WTC11 (cell line): ENCODE data around the gene HTR3A. TPM values are rescaled to one million over a fixed set of nuclear protein-coding genes. Genes with fewer than 3 reads are reported as not detected.

ENCODE experiments used
- ATAC-seq: fragments of 200-7000 bp; cut with Tn5 transposase; 2 replicates; pipeline ENCODE4 v1.10.0; 2021; ENCODE audit warnings: mild to moderate bottlenecking, moderate library complexity
- CTCF ChIA-PET: fragments of 300-600 bp; sonication (Branson Sonifier 250); formaldehyde crosslinking; loops from one replicate; lab custom pipeline; 2021; ENCODE audit warnings: antibody characterized with exemption; lab: Charles Lee
- POLR2A ChIA-PET: fragments of 350-600 bp; sonication (Branson Sonifier 250); formaldehyde crosslinking; loops from one replicate; lab custom pipeline; 2021; ENCODE audit warnings: antibody characterized with exemption; lab: Charles Lee
- DNase-seq: peaks from one replicate; pipeline ENCODE4 v3.0.0; 2021; ENCODE audit warnings: low spot score
- H3K27ac Mint-ChIP-seq: 2 replicates; pipeline ENCODE4 v1.8.0; 2021; ENCODE audit warnings: mixed read lengths
- H3K27me3 Mint-ChIP-seq: 2 replicates; pipeline ENCODE4 v1.8.0; 2021; ENCODE audit warnings: low read depth, mild to moderate bottlenecking, moderate library complexity, mixed read lengths
- H3K36me3 Mint-ChIP-seq: 2 replicates; pipeline ENCODE4 v1.8.0; 2021; ENCODE audit warnings: mixed read lengths
- H3K4me1 Mint-ChIP-seq: 2 replicates; pipeline ENCODE4 v1.8.0; 2022; ENCODE audit warnings: mixed read lengths
- H3K4me3 Mint-ChIP-seq: 2 replicates; pipeline ENCODE4 v1.8.0; 2021; ENCODE audit warnings: mild to moderate bottlenecking, moderate library complexity, mixed read lengths
- H3K9me3 Mint-ChIP-seq: 2 replicates; pipeline ENCODE4 v1.8.0; 2021; ENCODE audit warnings: mixed read lengths
- CREM ChIP-seq: sonication (generic); formaldehyde crosslinking; IDR thresholded peaks from 2 replicates; pipeline ENCODE4 v1.8.1; 2022; ENCODE audit warnings: mild to moderate bottlenecking, missing genetic modification reagents, moderate library complexity
- CTCF ChIP-seq: fragments of 200-600 bp; IDR thresholded peaks from 2 replicates; pipeline ENCODE4 v1.8.0; 2022; ENCODE audit warnings: antibody characterized with exemption
- E2F4 ChIP-seq: sonication (generic); formaldehyde crosslinking; IDR thresholded peaks from 2 replicates; pipeline ENCODE4 v1.8.1; 2022; ENCODE audit warnings: low read depth, mild to moderate bottlenecking, moderate library complexity, missing genetic modification reagents, borderline replicate concordance
- E2F5 ChIP-seq: sonication (generic); formaldehyde crosslinking; IDR thresholded peaks from 2 replicates; pipeline ENCODE4 v1.8.1; 2022; ENCODE audit warnings: mild to moderate bottlenecking, moderate library complexity, missing genetic modification reagents
- ERG ChIP-seq: fragments of 250-450 bp; sonication (Bioruptor Pico); IDR thresholded peaks from 2 replicates; pipeline ENCODE4 v1.8.0; 2021; ENCODE audit warnings: mild to moderate bottlenecking
- FOXK1 ChIP-seq: sonication (generic); formaldehyde crosslinking; IDR thresholded peaks from 2 replicates; pipeline ENCODE4 v1.8.0; 2022; ENCODE audit warnings: mild to moderate bottlenecking, moderate library complexity, missing genetic modification reagents
- IRF2 ChIP-seq: sonication (generic); formaldehyde crosslinking; IDR thresholded peaks from 2 replicates; pipeline ENCODE4 v1.8.0; 2022; ENCODE audit warnings: low read depth, missing genetic modification reagents, borderline replicate concordance
- MYBL2 ChIP-seq: sonication (generic); formaldehyde crosslinking; IDR thresholded peaks from 2 replicates; pipeline ENCODE4 v1.8.1; 2023; ENCODE audit warnings: mild to moderate bottlenecking, moderate library complexity, missing genetic modification reagents
- TEAD4 ChIP-seq: sonication (generic); formaldehyde crosslinking; IDR thresholded peaks from 2 replicates; pipeline ENCODE4 v1.8.0; 2022; ENCODE audit warnings: mild to moderate bottlenecking, missing genetic modification reagents
- ZNF121 ChIP-seq: sonication (generic); formaldehyde crosslinking; IDR thresholded peaks from 2 replicates; pipeline ENCODE4 v1.8.0; 2023; ENCODE audit warnings: missing genetic modification reagents
- ZNF232 ChIP-seq: sonication (generic); formaldehyde crosslinking; IDR thresholded peaks from 2 replicates; pipeline ENCODE4 v1.8.0; 2022; ENCODE audit warnings: mild to moderate bottlenecking, missing genetic modification reagents
- ZNF317 ChIP-seq: sonication (generic); formaldehyde crosslinking; IDR thresholded peaks from 2 replicates; pipeline ENCODE4 v1.8.1; 2023; ENCODE audit warnings: low read depth, mild to moderate bottlenecking, moderate library complexity, missing genetic modification reagents, borderline replicate concordance
- ZNF425 ChIP-seq: fragments of 250-450 bp; sonication (Bioruptor Pico); conservative IDR thresholded peaks from 2 replicates; pipeline ENCODE4 v1.9.0; 2021; ENCODE audit warnings: mild to moderate bottlenecking
- ZNF532 ChIP-seq: fragments of 250-450 bp; sonication (Bioruptor Pico); IDR thresholded peaks from 2 replicates; pipeline ENCODE4 v1.9.0; 2021; ENCODE audit warnings: mild to moderate bottlenecking, borderline replicate concordance
- total RNA-seq: library from RNA; stranded (reverse); gene quantifications from 3 replicates; pipeline ENCODE4 v1.2.3, GENCODE V29; 2021

The HTR3A gene
- total RNA-seq, 1 experiment from 2014 or later, result 4.1 TPM

GRCh38 chr11:114031246-114031966 lies 56.5 kb downstream of the HTR3A start (continued):
- no peak for TF ChIP-seq CTCF

GRCh38 chr11:114031967-114032320 lies 57.0 kb downstream of the HTR3A start:
- no peak overlapping the region for H3K4me3 Mint-ChIP-seq
- ChIA-PET CTCF (interaction anchor here (7.0 kb wide), 1 partner anchor 230 kb away, joined by 47 read pairs; no protein-coding TSS in a partner anchor), POLR2A (no interaction called here)
- no peaks in the 10 kb centered on the region for H3K9me3 Mint-ChIP-seq
- DNase-seq (no peak), ATAC-seq (no peak)
- H3K36me3 Mint-ChIP-seq, result no peaks in the 10 kb centered on the region
- H3K27me3 Mint-ChIP-seq, result no peaks in the 10 kb centered on the region; the same call in none of the 2 replicates
- TF ChIP-seq IRF2 (CRISPR knock-in tag) (no peak), ERG (CRISPR knock-in tag) (no peak), ZNF121 (CRISPR knock-in tag) (no peak), ZNF232 (CRISPR knock-in tag) (no peak), FOXK1 (CRISPR knock-in tag) (no peak), CREM (CRISPR knock-in tag) (no peak), ZNF532 (no peak), ZNF425 (CRISPR knock-in tag) (no peak), ZNF317 (CRISPR knock-in tag) (no peak)
- H3K27ac Mint-ChIP-seq, result no peak overlapping the region
- peaks cover under 1% of the 10 kb centered on the region; the same call in 1 of the 2 replicates for H3K4me1 Mint-ChIP-seq

GRCh38 chr11:114033066-114033465 lies 58.2 kb downstream of the HTR3A start:
- CTCF ChIA-PET, result interaction anchor here (1.4 to 7.3 kb wide), 2 partner anchors 16 to 227 kb away, joined by 4 to 102 read pairs; no protein-coding TSS in a partner anchor
- H3K27ac Mint-ChIP-seq, result no peak overlapping the region
- no peaks in the 10 kb centered on the region for H3K4me1 Mint-ChIP-seq
- ATAC-seq, result no peak
- no peaks in the 10 kb centered on the region for H3K36me3 Mint-ChIP-seq
- no peak for TF ChIP-seq TEAD4 (CRISPR knock-in tag)
- TF ChIP-seq E2F4 (CRISPR knock-in tag), result no peak
- no peak for TF ChIP-seq MYBL2 (CRISPR knock-in tag)
- no peak for TF ChIP-seq E2F5
- H3K9me3 Mint-ChIP-seq, result no peaks in the 10 kb centered on the region
- POLR2A ChIA-PET, result no interaction called here
- no peak overlapping the region for H3K4me3 Mint-ChIP-seq
- H3K27me3 Mint-ChIP-seq, result no peaks in the 10 kb centered on the region; the same call in none of the 2 replicates
- no peak for DNase-seq
